ENCODE measurements around the gene WLS.

The WLS gene

GRCh38 chr1:68227598-68227997 is 4.7 kb downstream of the WLS start:
- no peak for DNase-seq (ENCODE audit: low spot score)

GRCh38 chr1:68225781-68226180 is 6.5 kb downstream of the WLS start:
- no peak for DNase-seq (ENCODE audit: low spot score)

GRCh38 chr1:68223687-68224086 is 8.6 kb downstream of the WLS start:
- DNase-seq (ENCODE audit: low spot score): no peak

DNA sequence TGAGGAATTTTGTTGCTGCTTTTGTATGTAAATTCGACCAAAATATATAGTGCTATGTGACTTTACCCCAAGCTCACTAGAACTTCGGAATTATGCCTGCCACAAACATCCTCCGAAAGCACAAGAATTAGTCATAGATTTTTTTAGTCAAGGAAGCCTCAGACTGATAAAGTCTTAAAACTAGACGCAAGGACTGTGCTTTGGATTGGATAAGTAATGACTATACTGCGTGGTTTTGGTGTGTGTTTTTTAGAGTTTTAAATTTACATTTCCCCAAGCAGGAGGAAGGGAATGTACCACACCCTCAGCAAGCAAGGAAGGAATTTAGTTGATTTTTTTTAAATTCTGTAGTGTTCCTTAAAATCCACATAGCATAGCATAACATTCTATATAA is 10.3 kb downstream of the WLS start:
- no peak for DNase-seq (ENCODE audit: low spot score)

GRCh38 chr1:68221001-68221979 is 11.0 kb downstream of the WLS start:
- DNase-seq (ENCODE audit: low spot score): no peak

GRCh38 chr1:68220420-68220819 is 11.9 kb downstream of the WLS start:
- DNase-seq (ENCODE audit: low spot score): no peak

DNA sequence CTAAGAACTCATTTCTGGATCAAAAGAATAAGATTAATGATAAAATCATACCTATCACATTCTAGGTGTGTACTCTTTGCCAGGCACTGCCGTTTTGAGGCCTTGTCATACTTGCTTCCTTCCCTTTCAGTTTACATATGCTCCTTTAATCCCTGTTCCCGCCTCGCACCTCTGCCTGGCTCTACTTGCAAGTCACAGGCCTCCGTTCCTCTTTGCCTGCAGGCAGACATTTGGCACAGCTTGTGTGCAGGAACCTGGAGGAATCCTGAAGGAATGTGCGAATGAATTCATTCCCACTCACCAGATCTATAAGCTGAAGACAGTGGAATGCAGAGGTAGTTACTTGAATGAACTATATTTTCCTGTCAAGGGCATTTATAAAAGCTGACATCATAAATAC is 13.8 kb downstream of the WLS start:
- DNase-seq (ENCODE audit: low spot score): no peak

DNA sequence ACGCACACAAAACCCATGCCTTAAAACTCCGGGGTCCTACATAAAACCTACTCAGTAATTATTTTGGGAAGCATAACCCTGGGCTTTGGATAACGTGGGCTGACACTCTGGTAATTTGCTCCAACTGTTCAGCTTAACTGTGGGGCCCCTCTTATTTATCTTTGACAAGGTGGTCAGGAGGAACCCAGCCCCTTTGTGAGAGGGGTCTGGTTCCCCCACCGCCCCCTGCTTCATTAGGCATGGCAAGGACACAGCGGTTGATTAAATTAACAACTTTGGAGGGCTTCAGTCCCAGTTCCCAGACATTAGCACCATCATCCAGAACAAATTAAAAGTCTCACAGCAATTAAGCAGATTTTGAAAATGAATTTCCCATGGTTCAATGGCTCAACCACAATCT is 14.7 kb downstream of the WLS start:
- DNase-seq (ENCODE audit: low spot score): no peak

DNA sequence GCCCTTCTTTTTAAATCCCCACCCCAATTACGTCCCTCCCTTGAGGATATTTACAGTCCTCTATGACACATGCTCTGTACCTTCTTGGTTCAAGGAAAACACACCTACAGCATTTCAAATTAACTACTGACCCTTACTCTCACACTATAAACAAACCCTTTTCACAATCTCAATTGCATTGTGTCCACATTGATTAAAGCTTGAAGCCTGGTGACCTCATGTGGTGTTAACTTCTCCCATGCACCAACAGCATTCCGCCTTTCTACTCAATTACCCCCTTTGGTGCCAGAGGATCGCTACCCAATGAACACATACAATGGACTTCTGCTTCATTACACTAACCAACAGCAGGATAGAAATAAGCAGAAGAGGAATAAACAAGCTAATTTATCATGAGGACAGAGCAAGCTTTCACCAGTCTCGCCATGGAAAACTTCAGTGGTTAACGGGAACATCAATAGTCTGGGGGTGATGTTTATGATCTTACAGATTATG is 15.2 kb downstream of the WLS start:
- DNase-seq (ENCODE audit: low spot score): peak; percentile 27

DNA sequence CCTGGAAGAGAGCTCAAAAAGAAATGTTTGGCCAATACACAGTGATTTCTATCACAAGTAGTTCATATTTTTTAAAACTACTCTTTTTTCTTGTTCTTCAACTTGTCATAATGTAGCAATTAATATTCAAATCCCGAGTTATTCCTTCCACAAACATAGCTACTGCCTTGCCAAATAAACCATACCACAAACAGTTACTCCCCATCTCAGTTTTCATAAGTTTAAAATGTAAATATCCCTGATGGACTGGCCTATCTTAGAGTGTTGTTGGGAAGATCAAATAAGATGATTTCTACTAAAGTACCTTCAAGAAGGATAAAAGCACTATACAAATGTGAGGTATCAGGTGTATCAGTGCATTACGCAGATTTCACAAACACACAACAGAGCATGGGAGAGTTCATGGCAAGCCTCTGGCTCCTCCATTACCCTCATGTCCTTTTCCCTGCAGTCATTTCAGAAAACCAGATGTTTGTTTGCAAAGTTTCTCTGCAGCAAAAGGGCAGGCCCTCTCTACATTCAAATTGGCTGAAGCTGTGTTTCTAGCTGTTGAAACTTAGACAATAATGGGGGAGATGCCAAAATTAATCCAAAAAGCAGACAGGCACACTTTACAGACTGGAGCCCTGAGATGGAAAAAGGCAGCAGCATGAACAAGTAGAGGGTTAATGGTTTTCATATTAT is 16.1 kb downstream of the WLS start:
- no peak for DNase-seq (ENCODE audit: low spot score)

GRCh38 chr1:68213843-68214242 is 18.5 kb downstream of the WLS start:
- no peak for DNase-seq (ENCODE audit: low spot score)

- no peak for DNase-seq (ENCODE audit: low spot score)
Observed at GRCh38 chr1:68211761-68212380, 20.5 kb downstream of the WLS start.

GRCh38 chr1:68210829-68211228 is 21.5 kb downstream of the WLS start:
- DNase-seq (ENCODE audit: low spot score): no peak

GRCh38 chr1:68210027-68210426 is 22.3 kb downstream of the WLS start:
- DNase-seq (ENCODE audit: low spot score): no peak

- no peak for DNase-seq (ENCODE audit: low spot score)
Observed at GRCh38 chr1:68206848-68207689, 25.3 kb downstream of the WLS start.

- DNase-seq (ENCODE audit: low spot score): no peak
Observed at GRCh38 chr1:68205794-68206358, 26.4 kb downstream of the WLS start.

DNA sequence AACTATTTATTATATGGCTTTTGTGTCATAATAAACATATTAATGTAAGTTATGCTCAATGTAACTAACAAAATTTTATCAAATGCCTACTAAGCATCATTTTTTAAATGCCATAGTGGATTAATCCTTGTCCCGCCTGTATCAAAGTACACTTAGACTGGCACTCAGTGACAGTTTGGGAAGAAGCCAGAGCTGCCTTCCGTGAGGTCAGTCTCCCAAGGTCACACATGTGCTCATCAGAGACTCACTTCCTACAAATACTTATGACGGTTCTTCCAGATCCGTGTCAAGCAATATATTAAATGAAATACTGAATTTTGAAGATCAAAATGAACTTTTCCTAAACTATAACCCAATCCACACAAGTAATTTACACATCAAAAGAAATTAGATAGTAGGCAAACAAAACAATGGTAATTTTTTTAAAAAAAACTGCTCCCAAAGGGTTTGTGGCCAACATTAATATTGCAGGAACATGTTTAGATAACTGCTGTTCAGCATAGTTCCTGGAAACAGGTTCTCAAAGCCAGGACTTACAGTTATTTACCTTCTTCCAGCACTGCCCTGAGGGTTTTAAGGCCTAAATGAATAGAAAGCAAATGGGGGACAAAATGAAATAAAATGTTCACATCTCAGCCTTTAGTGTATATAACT is 27.2 kb downstream of the WLS start:
- no peak for DNase-seq (ENCODE audit: low spot score)

DNA sequence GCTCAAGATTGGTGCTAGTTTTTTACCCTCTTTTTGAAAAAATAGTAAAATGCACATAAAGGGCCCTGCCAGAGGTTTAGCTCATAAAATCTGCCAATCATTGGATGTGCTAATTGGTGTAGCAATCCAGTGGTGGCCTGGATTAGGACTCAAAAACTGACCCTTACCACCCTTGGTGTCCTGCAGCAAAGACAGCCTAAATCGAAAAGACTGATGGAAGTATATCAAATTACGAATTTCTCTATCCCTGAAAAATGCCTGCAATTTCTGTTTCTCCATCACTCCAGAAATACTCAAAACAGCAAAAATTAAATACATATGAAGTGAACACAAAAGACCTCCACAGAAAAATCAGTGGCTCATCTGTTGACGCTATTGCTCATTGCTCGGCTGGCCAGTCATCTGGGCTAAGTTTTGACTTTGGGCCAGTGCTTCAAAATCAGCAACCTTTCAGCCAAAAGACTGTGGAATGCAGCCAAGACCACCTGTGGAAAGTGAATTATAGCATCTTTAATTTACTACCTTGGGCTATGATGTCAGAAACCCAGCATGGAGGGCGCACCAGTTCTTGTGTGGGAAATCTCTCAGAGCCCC is 30.0 kb downstream of the WLS start:
- no peak for DNase-seq (ENCODE audit: low spot score)

DNA sequence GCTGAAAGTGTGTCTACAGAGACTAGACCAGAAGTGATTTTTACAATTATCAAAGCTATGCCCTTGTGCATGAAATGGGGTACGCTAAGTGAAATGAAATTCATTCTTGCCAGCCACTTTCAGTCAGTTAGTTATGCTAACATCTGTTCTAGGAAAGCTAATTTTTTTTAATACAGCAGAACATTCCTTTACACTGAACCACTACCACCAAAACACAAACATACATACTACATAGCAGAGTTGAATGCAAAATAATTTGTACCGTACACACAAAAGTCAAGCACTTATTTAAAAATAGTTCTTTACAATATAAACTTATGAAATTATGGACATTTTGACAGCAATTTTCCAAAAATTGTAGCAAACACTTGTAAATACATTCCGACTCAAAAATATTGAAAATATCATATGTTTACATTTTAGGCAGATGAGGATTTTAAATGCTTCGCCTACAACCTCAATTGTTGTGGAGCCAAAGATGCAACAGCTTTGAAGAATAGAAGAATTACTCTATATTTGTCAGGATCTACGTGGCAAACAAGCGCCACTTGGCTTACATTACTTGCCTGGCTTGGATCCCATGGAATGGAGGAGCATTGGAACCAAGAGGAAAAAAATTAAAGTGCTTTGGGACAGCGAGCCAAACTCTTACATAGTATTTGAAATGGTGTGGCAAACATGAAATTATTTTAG is 30.6 kb downstream of the WLS start:
- no peak for DNase-seq (ENCODE audit: low spot score)

- no peak for DNase-seq (ENCODE audit: low spot score)
Observed at GRCh38 chr1:68199603-68200002, 32.7 kb downstream of the WLS start.
